Psoas muscle (tissue), 8 donors: Measurements from ENCODE around the gene CD84. TPM values are rescaled to one million over a fixed set of nuclear protein-coding genes. Genes with fewer than 3 reads are reported as not detected.

Experiments used
- ATAC-seq, 4 donors: fragments of 200-7000 bp; cut with Tn5 transposase; one replicate each; pipeline ENCODE4 v1.9.1; 2020; ENCODE audit warnings: moderate library complexity in 3 of 4, mild to moderate bottlenecking in 2 of 4
- DNase-seq, 2 donors: peaks; one replicate each; pipeline ENCODE4 v3.0.0-alpha.2; 2020
- H3K27ac ChIP-seq: fragments of 200-600 bp; one replicate; pipeline ENCODE4 v1.8.0; 2022
- H3K27me3 ChIP-seq, 3 donors: fragments of 200-600 bp in 1 of 3; one replicate each; pipeline versions ENCODE4 v1.6.1 to v1.8.0; 2013 to 2022; ENCODE audit warnings: low read length in 2 of 3, mild to moderate bottlenecking in 2 of 3, moderate library complexity in 1 of 3; ENCODE audit not compliant: insufficient read depth in 3 of 3
- H3K36me3 ChIP-seq, 2 donors: fragments of 200-600 bp in 1 of 2; one replicate each; pipeline versions ENCODE4 v1.6.1 to v1.8.0; 2013 to 2022; ENCODE audit warnings: low read depth in 1 of 2, mild to moderate bottlenecking in 1 of 2, moderate library complexity in 1 of 2; ENCODE audit not compliant: insufficient read depth in 1 of 2
- H3K4me1 ChIP-seq: fragments of 200-600 bp; one replicate; pipeline ENCODE4 v1.8.0; 2022
- H3K4me3 ChIP-seq: fragments of 200-600 bp; one replicate; pipeline ENCODE4 v1.8.0; 2022; ENCODE audit warnings: mild to moderate bottlenecking
- H3K9me3 ChIP-seq: fragments of 200-600 bp; one replicate; pipeline ENCODE4 v1.8.0; 2022
- CTCF ChIP-seq: fragments of 200-600 bp; IDR thresholded peaks from one replicate; pipeline ENCODE4 v1.8.0; 2022; ENCODE audit warnings: antibody characterized with exemption
- WGBS, 3 donors: extraction: QIAGEN DNeasy Blood & Tissue Kit; methylation state at CpG; one replicate each; pipeline versions ENCODE4 v1.1.6 to v1.1.7; 2013; 5-methylcytosine and 5-hydroxymethylcytosine counted together
- intact Hi-C, 2 donors: fragments of 100-400 bp; cut with DNase I; formaldehyde crosslinking; loops; one replicate each; pipeline versions ENCODE4 v1.11.0 to v1.14.2; 2022
- polyA plus RNA-seq, 3 donors: library from polyadenylated mRNA; stranded (reverse); fragments of 200-250 nt; gene quantifications; one replicate each; pipeline ENCODE4 v1.2.3, GENCODE V29; 2013
- total RNA-seq, 4 donors: library from RNA; stranded (reverse); fragmentation: NEBNext Ultra II Directional in 2 of 4; extraction: Animal tissue kit (Norgen Biotek cat#: 25700) in 2 of 4; gene quantifications; one replicate each; pipeline versions ENCODE4 v1.2.1 to v1.2.4, GENCODE V29; 2021 to 2023
- donor health status: healthy with polysubstance abuse.
- donor health status: DM: no; HTN: no; CAD: no; lungs with moderate emphysema.
- donor health status: Bipolar disorder and iron deficiency.
- donor health status: healthy.
- donor health status: DM: yes; HTN: yes; CAD: no.
- donor health status: DM: no; HTN: no; CAD: no.
- donor health status: DM: no; HTN: no; CAD: no.
- donor health status: DM: yes; HTN: yes; CAD: no.

Gene CD84
- total and polyA plus RNA-seq, 7 donors = 0.04 to 2.6 (median 0.75) TPM

- TF ChIP-seq CTCF = no peak
- no peaks in the 10 kb centered on the region for H3K4me1 ChIP-seq
- intact Hi-C loops = no loop called here
- 53 to 59% (median 55%) methylated on average over 5 of the region's 5 CpGs for WGBS, 3 donors
- H3K36me3 ChIP-seq = no peaks in the 10 kb centered on the region
- H3K9me3 ChIP-seq = no peaks in the 10 kb centered on the region
- H3K4me3 ChIP-seq = no peak overlapping the region
- H3K27ac ChIP-seq = no peak overlapping the region
- ATAC-seq (no peak), DNase-seq (no peak)
- no peaks in the 10 kb centered on the region for H3K27me3 ChIP-seq
Measured at GRCh38 chr1:160548960-160549664, 30.2 kb downstream of the CD84 start.

- Histone ChIP-seq H3K4me3 (no peak overlapping the region), H3K27me3 (no peaks in the 10 kb centered on the region), H3K9me3 (no peaks in the 10 kb centered on the region), H3K36me3 (no peaks in the 10 kb centered on the region), H3K27ac (no peak overlapping the region), H3K4me1 (no peaks in the 10 kb centered on the region)
- intact Hi-C loops = no loop called here
- no peak for TF ChIP-seq CTCF
- 41 to 50% (median 49%) methylated on average over 3 of the region's 3 CpGs for WGBS, 3 donors
- ATAC-seq (no peak), DNase-seq (no peak)
Measured at GRCh38 chr1:160548183-160548582, 31.1 kb downstream of the CD84 start.

GRCh38 chr1:160547422-160547821 is 31.9 kb downstream of the CD84 start:
- Histone ChIP-seq H3K9me3 (no peaks in the 10 kb centered on the region), H3K27ac (no peak overlapping the region), H3K4me1 (no peaks in the 10 kb centered on the region), H3K27me3 (no peaks in the 10 kb centered on the region), H3K36me3 (no peaks in the 10 kb centered on the region), H3K4me3 (no peak overlapping the region)
- DNase-seq = no peak
- ATAC-seq = no peak
- TF ChIP-seq CTCF = no peak
- intact Hi-C loops = no loop called here
- WGBS, 3 donors = 61 to 81% (median 74%) methylated on average over 4 of the region's 4 CpGs

- Histone ChIP-seq H3K27me3 (no peaks in the 10 kb centered on the region), H3K27ac (no peak overlapping the region), H3K9me3 (no peaks in the 10 kb centered on the region), H3K36me3 (no peaks in the 10 kb centered on the region), H3K4me3 (no peak overlapping the region), H3K4me1 (no peaks in the 10 kb centered on the region)
- ATAC-seq = no peak
- 81 to 87% (median 82%) methylated on average over 2 of the region's 2 CpGs for WGBS, 3 donors
- TF ChIP-seq CTCF = no peak
- DNase-seq = no peak
- intact Hi-C loops = no loop called here
Measured at GRCh38 chr1:160546942-160547341, 32.4 kb downstream of the CD84 start.

- intact Hi-C loops = no loop called here
- Histone ChIP-seq H3K4me1 (no peaks in the 10 kb centered on the region), H3K27me3 (no peaks in the 10 kb centered on the region), H3K36me3 (no peaks in the 10 kb centered on the region), H3K27ac (no peak overlapping the region), H3K9me3 (no peaks in the 10 kb centered on the region), H3K4me3 (no peak overlapping the region)
- 89 to 94% (median 93%) methylated on average over 1 of the region's 1 CpG for WGBS, 3 donors
- no peak for TF ChIP-seq CTCF
- ATAC-seq (no peak), DNase-seq (no peak)
Measured at GRCh38 chr1:160544647-160545046, 34.6 kb downstream of the CD84 start.
